ENCODE measurements around the gene KCTD7.
"Not testable (repeated sequence)": the region's sequence is repeated elsewhere in the genome, so short reads cannot be mapped to it uniquely, and the experiment has no call there.

GRCh38 chr7:66590302-66591057 lies 38.2 kb upstream of the KCTD7 start:
- TF ChIP-seq CTCF, POLR2A, POLR2AphosphoS5 (IDR thresholded peaks at IDR 0.05): not testable (repeated sequence)

All from suprapubic skin (tissue), 4 donors.